BJ (cell line): ENCODE data around the gene PRTFDC1. TPM values are rescaled to one million over a fixed set of nuclear protein-coding genes. Genes with fewer than 3 reads are reported as not detected.
A peak's percentile ranks its signal among the peaks of the same experiment; 100 is the strongest.
"Not testable (repeated sequence)": the region's sequence is repeated elsewhere in the genome, so short reads cannot be mapped to it uniquely, and the experiment has no call there.

Experiments used
- CTCF ChIA-PET: fragments of 350-600 bp; formaldehyde crosslinking; extraction: SDS; loops from one replicate; lab custom pipeline; 2021; ENCODE audit warnings: antibody characterized with exemption, inconsistent platforms; lab: Yijun Ruan, JAX
- POLR2A ChIA-PET: fragments of 300-600 bp; sonication (Branson Sonifier 250); formaldehyde crosslinking; extraction: SDS; loops from one replicate; lab custom pipeline; 2021; ENCODE audit warnings: antibody characterized with exemption; lab: Charles Lee
- DNase-seq: peaks from one replicate; pipeline ENCODE4 v3.0.0-alpha.2; 2011; ENCODE audit warnings: low read depth
- H3K27me3 ChIP-seq: 2 replicates; pipeline ENCODE4 v1.6.0; 2011; ENCODE audit warnings: low read length; ENCODE audit not compliant: control insufficient read depth, insufficient read depth
- H3K36me3 ChIP-seq: 2 replicates; pipeline ENCODE4 v1.5.1; 2011; ENCODE audit warnings: low read length; ENCODE audit not compliant: control insufficient read depth, insufficient read depth
- H3K4me3 ChIP-seq: 2 replicates; pipeline ENCODE4 v1.5.1; 2011; ENCODE audit warnings: low read depth, mild to moderate bottlenecking, control low read depth, low read length
- CTCF ChIP-seq: IDR thresholded peaks from 2 replicates; pipeline ENCODE4 v1.5.1; 2011; ENCODE audit warnings: low read depth, mild to moderate bottlenecking, control low read depth, inconsistent platforms, low read length, moderate library complexity; ENCODE audit not compliant: insufficient read depth
- polyA plus RNA-seq: library from polyadenylated mRNA; depleted of rRNA; stranded (reverse); fragments of >200 nt; gene quantifications from 2 replicates; pipeline ENCODE4 v1.2.3, GENCODE V29; 2011

PRTFDC1 gene
- polyA plus RNA-seq, 1 experiment = 8.1 TPM

GRCh38 chr10:24974976-24975375 is 22.6 kb upstream of the PRTFDC1 start:
- H3K4me3 ChIP-seq = no peak overlapping the region
- peak; percentile 76 for DNase-seq
- no peaks in the 10 kb centered on the region for H3K36me3 ChIP-seq
- H3K27me3 ChIP-seq = no peaks in the 10 kb centered on the region
- CTCF ChIA-PET = interaction anchor here (0.8 to 1.5 kb wide), 8 partner anchors 11 to 107 kb away, joined by 3 to 4 read pairs (median 3); no protein-coding TSS in a partner anchor
- POLR2A ChIA-PET = interaction anchor here (0.6 kb wide), 1 partner anchor 279 kb away, joined by 3 read pairs; no protein-coding TSS in a partner anchor
- peak; percentile 46 for TF ChIP-seq CTCF

- DNase-seq = no peak
- no peak for TF ChIP-seq CTCF
- no peak overlapping the region for H3K4me3 ChIP-seq
- H3K36me3 ChIP-seq = no peaks in the 10 kb centered on the region
- ChIA-PET POLR2A (no interaction called here), CTCF (interaction anchor here (1.1 kb wide), 1 partner anchor 108 kb away, joined by 5 read pairs; no protein-coding TSS in a partner anchor)
- H3K27me3 ChIP-seq = no peaks in the 10 kb centered on the region
These were observed 20.8 kb upstream of the PRTFDC1 start for GRCh38 chr10:24973163-24973562.

- POLR2A ChIA-PET = no interaction called here
These were observed 19.0 kb upstream of the PRTFDC1 start for GRCh38 chr10:24971374-24971773.

GRCh38 chr10:24969841-24970281 is 17.5 kb upstream of the PRTFDC1 start:
- Histone ChIP-seq H3K27me3 (no peaks in the 10 kb centered on the region), H3K4me3 (no peak overlapping the region), H3K36me3 (no peaks in the 10 kb centered on the region)
- ChIA-PET POLR2A (interaction anchor here (0.6 kb wide), 1 partner anchor 20 kb away, joined by 3 read pairs; no protein-coding TSS in a partner anchor), CTCF (interaction anchor here (0.6 to 1.1 kb wide), 3 partner anchors 110 to 208 kb away, joined by 3 to 5 read pairs (median 4); no protein-coding TSS in a partner anchor)
- no peak for DNase-seq
- TF ChIP-seq CTCF = no peak

More at GRCh38 chr10:24971374-24971773, 19.0 kb upstream of the PRTFDC1 start:
- no peak for TF ChIP-seq CTCF
- Histone ChIP-seq H3K4me3 (no peak overlapping the region), H3K27me3 (no peaks in the 10 kb centered on the region), H3K36me3 (no peaks in the 10 kb centered on the region)
- CTCF ChIA-PET = interaction anchor here (0.6 to 1.2 kb wide), 3 partner anchors 10 to 151 kb away, joined by 3 read pairs; no protein-coding TSS in a partner anchor
- DNase-seq = no peak

GRCh38 chr10:24968951-24969350 is 16.5 kb upstream of the PRTFDC1 start:
- H3K27me3 ChIP-seq, DNase-seq, H3K4me3 ChIP-seq, H3K36me3 ChIP-seq, CTCF ChIA-PET, POLR2A ChIA-PET: not testable (repeated sequence)
